ENCODE data around the gene DDA1.
"Not testable (repeated sequence)": the region's sequence is repeated elsewhere in the genome, so short reads cannot be mapped to it uniquely, and the experiment has no call there.

The DDA1 gene

GRCh38 chr19:17286752-17287151 is 22.6 kb upstream of the DDA1 start:
- DNase-seq (ENCODE audit: low read depth in 2 of 2): no peak

DNA sequence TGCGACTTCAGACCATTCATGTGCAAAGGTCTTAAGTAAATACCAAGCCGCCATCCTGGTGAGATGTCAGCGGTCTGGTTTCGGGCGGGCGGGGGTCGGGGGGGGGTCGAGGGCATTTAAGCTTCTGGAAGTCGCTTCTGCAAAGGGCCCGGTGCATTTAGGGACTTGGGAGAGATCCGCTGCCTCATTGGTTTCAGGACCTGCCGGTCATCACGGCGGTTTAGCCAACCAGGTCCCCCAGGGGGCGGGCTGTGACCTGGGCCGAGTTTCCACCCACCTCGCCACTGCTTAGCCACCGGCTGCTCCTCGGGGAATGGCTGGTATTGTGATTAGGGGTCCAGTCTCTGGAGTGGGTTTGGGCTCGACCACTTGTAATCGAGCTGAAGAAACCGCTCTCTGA is 19.9 kb upstream of the DDA1 start:
- peak; percentile 68 to 69 for DNase-seq (ENCODE audit: low read depth in 2 of 2)

DNA sequence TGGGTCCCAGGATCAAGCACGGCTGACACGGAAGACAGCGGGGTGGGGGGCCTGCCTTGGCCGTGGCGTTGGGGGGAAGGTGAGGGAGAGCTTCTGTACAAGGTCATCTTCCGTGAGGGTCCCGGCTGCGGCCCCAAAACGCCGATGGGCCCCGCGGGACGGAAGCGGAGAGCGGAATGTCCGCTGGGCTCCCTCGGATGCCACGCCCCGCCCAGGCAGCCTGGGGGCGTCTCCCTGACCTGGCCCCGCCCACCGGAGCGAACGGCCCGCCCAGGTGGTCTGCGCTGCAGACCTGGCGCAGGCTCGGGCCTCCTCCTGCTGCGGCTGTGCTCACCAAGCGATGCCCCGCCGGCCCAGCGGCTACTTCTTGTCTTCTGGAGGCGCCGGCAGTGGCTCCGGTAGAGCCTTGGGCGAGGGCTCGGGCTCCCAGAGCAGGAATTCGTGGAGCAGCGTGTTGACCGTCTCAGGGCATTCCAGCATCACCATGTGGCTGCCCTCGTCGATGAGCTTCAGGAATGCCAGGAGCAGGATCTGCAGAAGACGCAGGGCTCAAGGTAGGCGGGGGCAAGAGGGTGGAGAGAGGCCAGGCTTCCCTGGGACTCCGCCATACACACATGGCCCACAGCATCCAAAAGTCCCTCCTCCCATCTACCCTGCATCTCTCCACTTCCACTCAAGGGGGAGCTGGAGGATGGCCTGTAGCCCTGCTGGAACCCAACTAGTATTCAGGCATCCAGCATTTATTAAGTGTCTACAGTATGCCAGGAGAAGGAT is 16.9 kb upstream of the DDA1 start:
- DNase-seq (ENCODE audit: low read depth in 2 of 2): peak; percentile 71 to 74

DNA sequence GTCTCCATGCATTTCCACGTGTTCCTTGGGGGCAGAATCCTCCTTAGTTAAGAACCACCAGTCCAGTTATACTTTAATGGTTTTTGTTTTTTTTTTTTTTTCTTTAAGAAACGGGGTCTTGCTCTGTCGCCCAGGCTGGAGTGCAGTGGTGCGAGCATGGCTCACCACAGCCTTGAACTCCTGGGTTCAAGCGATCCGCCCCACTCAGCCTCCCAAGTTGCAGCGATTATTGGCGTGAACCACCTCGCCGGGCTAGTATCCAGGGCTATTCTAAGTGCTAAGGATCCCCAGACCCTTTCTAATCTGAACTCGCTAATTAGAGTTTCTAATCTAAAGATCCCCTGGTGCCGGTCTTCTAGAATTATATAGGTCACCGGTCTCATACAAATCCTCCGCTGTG is 15.8 kb upstream of the DDA1 start:
- no peak for DNase-seq (ENCODE audit: low read depth in 2 of 2)

GRCh38 chr19:17294051-17294891 is 15.1 kb upstream of the DDA1 start:
- DNase-seq (ENCODE audit: low read depth in 2 of 2): no peak

DNA sequence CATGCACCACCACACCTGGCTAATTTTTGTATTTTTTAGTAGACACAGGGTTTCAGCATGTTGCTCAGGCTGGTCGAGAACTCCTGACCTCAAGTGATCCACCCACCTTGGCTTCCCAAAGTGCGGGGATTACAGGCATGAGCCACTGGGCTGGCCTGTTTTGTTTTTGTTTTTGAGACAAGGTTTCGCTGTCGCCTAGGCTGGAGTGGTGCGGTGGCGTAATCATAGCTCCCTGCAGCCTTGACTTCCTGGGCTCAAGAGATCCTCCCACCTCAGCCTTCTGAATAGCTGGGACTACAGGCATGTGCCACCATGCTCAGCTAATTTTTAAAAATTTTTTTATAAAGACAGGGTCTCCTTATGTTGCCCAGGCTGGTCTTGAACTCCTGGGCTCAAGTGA is 13.8 kb upstream of the DDA1 start:
- not testable (repeated sequence) for DNase-seq (ENCODE audit: low read depth in 2 of 2)

DNA sequence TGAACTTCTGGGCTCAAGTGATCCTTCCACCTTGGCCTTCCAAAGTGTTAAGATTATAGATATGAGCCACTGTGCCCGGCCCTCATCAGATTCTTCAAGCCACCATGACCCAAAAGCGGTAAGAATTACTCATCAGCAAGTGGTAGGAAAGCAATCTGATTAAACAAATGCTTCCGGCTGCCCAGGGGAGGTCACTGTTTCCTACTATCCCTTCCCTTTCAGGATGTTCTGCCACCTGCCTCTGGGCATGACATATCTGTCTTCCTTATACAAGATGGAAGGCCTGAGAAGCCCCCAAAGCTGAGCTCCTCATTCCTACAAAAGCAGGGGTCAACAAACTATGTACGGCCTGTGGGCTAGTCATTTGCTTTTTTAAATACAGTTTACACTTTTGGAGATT is 13.1 kb upstream of the DDA1 start:
- DNase-seq (ENCODE audit: low read depth in 2 of 2): no peak

- no peak for DNase-seq (ENCODE audit: low read depth in 2 of 2)
Observed at GRCh38 chr19:17296976-17297375, 12.4 kb upstream of the DDA1 start.

DNA sequence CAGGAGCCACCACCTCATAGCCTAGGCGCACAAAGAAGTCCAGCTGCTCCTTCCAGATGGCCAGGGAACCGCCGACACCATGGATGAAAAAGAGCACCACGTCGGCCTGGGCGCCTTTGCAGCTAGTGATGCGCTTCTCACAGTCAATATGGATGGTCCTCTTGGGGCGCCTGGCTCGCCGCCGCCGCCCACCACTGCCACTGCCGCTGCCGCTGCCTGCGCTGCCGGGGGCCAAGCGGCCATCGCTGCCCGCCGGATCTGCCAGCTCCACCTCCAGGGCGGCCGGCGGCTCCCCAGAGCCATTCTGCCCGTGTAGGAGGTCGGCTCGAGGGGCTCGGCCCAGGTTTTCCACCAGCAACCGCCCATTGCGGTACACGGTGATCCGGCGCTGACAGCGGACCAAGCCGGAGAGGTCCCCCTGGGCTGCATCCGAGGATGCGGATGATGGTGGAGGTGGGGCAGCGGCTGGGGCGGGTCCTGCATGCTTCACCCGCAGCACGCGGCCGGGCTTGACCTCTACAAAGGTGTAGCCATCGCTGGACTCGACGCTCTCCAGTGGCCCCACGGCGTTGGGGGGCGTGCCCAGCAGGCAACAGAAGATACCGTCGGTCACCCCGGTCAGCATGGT is 8.3 kb upstream of the DDA1 start:
- no peak for DNase-seq (ENCODE audit: low read depth in 2 of 2)

DNA sequence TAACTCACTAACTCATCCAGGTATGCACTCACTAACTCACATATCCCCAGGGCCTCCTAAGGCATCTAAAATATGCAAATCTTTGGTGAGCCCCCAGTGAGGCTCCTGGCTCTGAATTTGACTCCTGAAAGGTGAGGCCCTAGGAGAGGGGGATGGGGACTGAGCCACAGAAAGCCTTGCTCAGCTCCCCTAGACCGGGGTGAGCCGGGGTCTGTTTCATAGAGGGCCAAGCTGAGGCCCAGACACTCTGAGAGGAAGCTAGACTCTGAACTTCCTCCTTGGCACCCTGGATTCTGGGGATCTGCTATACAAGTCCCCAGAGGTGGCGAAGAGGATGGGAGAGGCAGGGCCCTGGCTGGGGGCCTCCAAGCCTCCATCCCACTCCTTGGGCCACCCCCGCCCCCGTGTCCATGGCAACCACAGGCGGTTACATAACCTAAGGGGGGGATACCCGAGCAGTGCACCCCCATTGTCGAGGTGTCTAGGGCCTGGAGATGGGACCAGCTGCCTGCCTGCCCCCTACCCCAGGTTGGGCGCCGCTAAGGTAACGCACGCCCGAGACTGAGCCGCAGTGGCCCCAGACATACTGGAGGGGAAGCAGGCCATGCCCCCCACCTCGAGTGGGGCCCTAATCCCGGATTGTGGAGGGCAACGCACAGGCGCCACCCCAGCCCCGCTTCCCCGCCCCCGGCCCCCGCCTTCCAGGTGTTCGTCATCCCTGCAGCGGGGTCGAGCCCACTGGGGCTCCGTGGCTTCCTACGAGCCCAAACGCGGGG is 6.8 kb upstream of the DDA1 start:
- DNase-seq (ENCODE audit: low read depth in 2 of 2): no peak

DNA sequence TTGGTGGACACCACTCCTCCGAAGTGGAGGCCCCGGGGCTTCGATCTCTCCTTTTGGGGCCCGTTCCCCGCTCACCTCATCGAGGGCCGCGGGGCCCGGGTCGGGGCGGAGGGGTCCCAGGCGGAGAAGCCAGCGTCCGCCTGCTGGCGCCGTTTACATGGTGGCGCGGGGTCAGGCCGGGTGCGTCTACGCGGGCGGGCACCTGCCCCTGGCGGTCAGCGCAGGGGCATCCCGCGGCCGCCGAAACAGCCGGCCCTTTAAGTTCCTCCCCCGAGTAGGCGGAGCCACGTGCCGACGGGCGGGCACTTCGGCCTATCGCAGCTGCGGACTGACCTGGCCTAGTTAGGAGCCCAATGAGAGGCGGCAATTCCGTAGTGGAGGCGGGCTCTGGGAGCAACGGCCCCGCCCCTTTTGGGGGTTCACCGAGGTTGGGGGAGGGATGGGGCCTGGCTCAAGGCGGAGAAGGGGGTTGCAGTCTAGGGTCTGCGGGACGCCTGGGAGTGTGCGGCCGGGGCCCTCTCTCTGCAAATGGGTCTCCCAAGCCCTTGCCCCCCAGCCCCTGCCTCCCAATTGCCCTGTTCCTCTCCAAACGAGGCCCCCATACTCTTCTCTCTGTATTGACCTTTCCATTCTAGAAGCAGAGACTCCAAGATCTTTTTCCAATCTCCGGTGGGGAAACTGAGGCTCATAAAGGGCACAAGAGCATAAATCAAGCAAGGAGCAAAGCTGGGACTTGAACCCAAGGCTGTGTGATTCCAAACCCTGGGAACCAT is 6.0 kb upstream of the DDA1 start, which contains the start of gene ABHD8:
Gene ABHD8 (minus strand): TSS at position 259 of the 773 bp plus-strand sequence. CDS start 1,809 bp downstream, outside the sequence.
- DNase-seq (ENCODE audit: low read depth in 2 of 2): peak; percentile 84 to 87

- no peak for DNase-seq (ENCODE audit: low read depth in 2 of 2)
Observed at GRCh38 chr19:17303940-17304267, 5.5 kb upstream of the DDA1 start.

DNA sequence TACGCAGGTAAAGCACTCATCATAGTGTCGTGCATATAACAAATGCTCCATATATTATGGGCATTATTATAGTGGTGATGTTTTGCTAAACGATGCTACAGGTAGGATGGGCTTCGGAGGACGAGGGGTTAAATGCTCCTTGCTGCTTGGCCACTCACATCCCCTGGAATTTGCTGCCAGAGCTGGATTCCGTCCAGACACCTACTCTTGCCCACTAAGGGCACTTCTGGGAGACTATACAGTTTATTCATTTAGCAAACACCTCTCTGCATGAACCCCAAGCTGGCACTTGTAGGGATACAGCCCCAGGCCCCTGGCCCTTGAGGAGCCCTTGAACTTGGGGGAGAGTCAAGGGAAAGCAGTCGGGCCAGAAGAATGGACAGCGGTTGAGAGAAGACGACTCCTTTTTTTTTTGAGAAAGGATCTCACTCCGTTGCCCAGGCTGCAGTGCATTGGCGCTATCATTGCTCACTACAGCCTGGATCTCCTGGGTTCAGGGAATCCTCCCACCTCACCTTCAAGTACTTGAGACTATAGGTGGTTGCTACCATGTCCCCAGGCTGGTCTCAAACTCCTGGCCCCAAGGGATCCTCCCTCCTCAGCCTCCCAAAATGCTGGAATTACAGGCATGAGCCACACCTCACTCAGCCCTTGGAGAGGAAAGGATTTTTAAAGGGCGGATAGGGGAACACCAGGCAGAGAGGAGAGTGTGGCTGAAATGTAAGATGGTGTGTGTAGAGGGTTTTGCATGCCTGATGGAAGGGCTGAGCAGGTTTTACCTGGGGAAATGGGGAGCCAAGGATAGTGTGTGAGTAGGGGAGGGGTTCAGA is 4.8 kb upstream of the DDA1 start:
- DNase-seq (ENCODE audit: low read depth in 2 of 2): no peak

DNA sequence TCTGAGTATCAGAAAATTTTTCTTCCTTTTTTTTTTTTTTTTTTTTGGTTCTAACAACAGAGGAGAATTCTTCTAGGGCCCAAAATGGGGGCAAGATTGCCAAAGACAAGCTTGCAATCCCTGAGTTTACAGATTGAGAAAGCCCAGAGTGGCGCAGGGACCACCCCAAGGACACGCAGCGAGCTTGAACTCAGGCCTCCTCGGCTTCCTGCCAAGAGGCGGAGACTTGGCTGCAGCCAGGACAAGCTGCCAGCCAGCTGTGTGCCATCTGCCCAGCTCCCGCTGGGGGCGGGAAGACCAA is 4.2 kb upstream of the DDA1 start:
- DNase-seq (ENCODE audit: low read depth in 2 of 2): no peak

DNA sequence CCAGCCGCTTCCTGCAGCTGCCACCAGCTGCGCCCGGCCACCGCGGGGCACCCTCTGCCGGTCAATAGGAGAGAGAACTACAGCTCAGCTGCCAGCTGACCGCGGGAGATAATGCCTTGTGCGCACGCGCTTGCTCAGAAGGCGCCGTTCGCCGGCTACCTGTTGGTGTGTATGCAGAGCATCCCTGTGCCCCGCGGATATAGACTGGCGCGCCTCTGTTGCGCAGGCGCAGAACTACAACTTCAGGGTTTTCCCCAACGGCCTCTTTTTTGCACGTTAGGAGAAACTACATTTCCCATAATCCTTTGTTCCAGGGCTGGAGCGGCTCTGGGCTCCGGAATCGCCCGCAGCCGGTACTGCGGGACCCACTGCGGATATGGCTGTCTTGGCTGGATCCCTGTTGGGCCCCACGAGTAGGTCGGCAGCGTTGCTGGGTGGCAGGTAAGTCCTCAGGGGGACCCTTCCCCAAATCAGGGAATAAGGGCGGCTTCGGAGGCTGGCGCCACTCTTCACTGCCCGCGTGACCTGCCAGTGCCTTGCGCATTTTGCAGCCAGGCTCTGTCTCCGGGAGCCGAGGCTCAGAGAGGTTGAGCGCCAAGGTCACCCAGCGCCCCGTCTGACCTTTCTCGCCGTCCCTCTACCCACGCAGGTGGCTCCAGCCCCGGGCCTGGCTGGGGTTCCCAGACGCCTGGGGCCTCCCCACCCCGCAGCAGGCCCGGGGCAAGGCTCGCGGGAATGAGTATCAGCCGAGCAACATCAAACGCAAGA is 3.7 kb upstream of the DDA1 start, which contains the start of gene MRPL34:
Gene MRPL34 (plus strand): TSS at position 356 of the 768 bp plus-strand sequence. CDS start 21 bp downstream, at position 377.
- peak; percentile 97 for DNase-seq (ENCODE audit: low read depth in 2 of 2)

GRCh38 chr19:17306285-17306714 is 3.1 kb upstream of the DDA1 start:
- no peak for DNase-seq (ENCODE audit: low read depth in 2 of 2)

DNA sequence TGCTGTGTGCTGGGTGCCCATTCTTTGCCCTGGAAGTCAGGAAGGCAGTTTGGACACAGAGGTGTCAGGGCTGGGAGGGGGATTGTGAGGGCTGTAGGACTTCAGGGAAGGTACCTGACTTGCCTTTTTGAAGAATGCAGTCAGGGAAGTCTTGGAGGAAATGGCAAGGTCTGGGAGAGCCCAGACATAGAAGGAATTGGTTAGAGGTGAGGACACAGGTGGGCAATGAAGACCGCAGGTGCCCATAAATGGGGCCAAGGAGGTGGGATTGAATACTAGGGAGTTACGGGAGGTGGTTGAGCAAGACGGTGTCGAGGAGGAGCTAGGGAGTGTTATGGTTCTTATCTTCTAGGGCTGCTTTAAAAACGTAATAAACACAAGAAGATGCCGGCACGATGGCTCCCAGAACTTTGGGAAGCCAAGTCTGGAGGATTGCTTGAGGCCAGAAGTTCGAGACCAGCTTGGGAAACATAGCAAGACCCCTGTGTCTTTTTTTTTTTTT is 1.4 kb upstream of the DDA1 start:
- DNase-seq (ENCODE audit: low read depth in 2 of 2): no peak

DNA sequence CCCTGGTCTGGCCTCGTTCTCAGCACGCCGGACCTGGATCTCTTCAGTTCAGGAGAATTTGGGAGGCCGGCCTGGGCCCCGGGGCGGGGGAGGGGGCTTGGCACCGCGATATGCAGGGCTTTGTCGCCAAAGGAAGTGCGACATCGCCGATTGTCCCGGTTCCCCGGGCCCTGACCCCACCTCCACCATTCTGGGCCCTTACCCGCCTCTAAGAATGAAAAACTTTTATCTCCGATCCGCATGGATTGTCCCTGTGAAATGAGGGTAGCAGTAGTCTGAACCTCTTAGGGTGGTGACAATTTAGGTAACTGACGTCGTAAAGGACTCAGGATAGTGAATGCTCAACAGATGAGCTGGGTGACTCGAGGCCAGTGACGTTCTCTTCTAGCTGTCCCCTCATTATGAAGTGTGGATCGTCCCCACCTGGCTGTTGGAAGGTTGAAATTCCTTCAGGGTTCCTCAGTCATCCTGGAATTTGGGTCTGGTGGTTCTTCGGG is 650 bp downstream of the DDA1 start:
- DNase-seq (ENCODE audit: low read depth in 2 of 2): no peak

Data from fibroblast of skin of left quadriceps (primary cell).